GM21526 (cell line): ENCODE results near the gene SYN1.

Experiments used
- ATAC-seq: cut with Tn5 transposase; IDR thresholded peaks from one replicate; pipeline ENCODE4 v1.9.1; 2021; ENCODE audit warnings: moderate library complexity; ENCODE audit not compliant: unreplicated experiment, low FRiP score

Gene SYN1

DNA sequence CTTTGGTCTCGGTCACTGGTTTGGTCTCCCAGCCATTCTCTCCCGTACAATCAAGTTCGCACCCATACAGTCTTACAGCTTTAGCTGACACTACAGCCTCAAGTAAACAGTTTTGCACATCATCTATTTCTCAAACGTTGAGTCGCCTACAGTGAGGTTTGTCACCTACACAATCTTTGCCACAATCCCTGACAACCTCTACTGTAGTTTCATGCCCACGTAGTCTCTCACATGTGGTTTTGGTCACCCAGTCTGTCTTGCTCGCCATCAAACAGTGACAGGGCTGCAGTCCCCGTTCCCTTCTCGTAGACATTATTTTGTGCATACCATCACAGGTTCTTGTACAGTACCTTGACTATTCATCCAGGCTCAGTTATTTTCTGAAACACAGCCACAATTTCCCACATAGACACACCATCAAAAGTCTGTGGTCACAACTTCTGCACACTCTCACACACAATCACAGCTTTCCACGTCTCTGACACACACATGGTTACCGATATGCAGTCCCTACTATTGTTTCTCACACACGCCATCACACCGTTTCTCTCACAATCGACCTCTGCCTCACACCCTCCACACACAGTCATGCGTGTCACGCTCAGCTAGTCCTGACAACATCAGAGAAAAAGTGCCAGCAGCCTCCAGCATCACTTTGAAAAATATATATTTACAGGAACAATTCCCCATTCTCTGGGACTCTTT lies 15.4 kb upstream of the SYN1 start:
- no peak for ATAC-seq

DNA sequence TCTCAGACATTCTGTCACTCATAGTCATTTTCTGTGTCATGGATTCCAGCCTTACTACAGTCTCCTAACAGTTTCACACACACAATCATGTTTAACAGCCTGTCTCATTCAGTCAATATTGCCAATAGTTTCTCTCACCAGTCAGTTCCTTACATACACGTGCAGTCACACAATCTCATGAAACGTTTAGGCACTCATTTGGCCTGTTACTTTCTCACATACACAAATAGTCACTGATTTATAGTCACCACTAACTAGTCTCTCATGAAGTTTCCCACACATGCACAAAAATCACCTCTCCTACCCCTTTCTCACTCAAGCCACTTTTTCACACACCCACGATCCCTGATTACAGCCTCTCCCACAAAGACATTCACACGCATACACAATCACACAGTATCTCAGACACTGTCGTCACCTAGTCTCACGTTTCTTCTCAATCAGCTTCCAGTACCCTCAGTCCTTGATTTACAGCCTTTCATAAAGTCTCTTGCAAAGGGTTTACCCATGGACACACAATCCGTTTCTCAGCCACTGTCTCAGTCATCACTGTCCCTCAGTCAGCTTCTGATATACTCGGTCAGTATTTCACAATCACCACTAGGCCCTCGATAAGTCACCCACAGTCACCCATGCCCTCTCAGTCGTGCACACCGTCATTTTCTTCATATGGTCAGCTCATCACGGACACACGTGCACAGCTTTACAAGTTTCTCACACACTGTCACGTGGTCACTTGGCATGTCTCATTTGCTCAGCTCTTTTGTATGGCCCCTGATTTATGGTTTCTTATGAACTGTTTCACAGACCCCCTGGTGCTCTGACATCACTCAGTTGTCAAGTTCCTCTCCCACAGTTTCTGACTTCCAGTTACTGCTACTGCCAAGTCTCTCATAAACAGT lies 14.3 kb upstream of the SYN1 start:
- no peak for ATAC-seq

DNA sequence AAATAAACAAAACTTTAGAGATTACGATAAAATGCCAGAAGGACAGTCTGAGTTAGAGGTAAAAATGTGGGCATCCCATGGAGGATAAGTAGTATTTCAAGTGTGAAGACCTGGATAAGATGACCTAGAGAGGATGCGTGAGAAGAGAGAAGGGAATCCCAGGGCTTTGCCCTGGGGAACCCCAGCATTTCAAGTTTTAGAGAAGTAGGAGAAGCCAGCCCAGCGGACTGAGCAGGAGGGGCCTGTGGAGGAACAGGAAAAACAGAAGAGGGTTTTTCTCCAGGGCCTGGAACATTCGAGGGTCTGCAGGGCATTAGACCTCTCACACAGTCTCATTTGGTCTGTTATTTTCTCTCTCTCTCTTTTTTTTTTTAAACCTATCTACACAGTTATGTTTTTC lies 13.0 kb upstream of the SYN1 start:
- ATAC-seq, result no peak

DNA sequence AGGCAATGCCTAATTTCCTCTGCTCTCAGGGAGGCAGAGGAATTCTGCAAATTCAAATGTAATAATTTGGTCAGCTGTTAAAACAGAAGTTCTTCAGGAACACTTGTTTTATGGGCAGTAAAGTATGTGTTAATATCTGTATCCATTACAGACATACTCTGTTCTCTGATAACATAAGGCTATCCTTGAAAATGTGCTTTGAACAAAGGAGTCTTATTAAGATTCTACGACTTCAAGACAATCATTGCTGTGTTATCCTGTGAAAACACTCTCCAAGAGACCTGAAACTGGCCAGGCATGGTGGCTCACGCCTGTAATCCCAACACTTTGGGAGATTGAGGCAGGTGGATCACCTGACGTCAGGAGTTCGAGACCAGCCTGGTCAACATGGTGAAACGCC lies 12.0 kb upstream of the SYN1 start:
- no peak for ATAC-seq

DNA sequence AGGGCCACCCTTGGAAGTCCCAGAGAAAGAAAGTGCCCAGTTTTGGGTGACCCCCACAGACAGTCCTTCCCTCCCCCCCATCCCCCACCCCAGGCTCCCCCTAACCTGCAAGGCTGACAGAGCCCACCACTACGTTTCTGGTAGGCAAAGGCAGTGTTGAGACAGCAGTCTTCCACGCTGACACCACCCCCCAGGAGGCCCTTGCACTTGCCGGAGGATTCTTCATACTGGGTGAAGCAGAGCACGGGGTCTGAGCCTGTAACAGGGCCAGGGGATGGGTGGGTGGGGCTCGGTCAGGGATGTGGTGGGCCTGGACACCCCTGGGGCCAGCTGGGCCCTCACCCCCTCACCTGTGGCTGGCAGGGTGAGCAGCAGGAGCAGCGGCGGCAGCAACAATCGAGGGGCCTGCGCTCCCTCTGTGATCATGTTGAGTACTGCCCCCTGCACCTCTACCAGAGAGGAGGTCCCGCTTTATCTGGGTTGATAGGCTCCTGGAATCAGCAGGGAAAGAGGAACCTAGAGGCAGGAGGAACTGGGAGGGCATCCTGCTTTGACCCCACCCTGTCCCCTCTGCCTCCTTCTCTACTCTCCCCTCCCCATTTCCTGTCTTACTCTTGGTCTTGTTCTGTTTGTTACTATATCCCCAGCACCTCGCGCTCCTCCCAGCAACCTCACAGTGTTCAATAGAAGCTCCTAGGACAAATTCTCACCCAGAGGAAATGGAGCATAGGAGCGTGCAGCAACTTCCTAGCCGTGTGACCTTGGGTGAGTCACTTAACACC lies 10.0 kb upstream of the SYN1 start, which contains the start of gene CFP:
TSS of gene CFP (minus strand) at position 512 of the 782 bp plus-strand sequence. CDS start at position 426, 86 bp downstream.
- no peak for ATAC-seq

DNA sequence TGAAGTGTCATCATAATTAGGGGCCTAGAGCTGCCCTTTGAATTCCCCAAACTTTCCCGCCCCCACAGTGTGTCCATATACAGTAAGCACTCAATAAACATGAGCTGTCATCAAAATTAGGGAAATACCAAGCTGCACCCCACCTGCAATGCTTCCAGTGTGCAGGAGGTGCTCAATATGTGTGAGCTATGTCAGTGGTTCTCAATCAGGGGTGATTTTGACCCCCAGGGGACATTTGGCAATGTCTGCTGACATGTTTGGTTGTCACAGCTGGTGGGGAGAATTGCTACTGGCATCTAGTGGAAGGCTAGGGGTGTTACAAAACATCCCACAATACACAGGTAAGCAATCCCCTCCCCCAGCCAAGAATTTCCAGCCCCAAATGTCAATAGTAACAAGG lies 9.3 kb upstream of the SYN1 start:
- ATAC-seq, result no peak

DNA sequence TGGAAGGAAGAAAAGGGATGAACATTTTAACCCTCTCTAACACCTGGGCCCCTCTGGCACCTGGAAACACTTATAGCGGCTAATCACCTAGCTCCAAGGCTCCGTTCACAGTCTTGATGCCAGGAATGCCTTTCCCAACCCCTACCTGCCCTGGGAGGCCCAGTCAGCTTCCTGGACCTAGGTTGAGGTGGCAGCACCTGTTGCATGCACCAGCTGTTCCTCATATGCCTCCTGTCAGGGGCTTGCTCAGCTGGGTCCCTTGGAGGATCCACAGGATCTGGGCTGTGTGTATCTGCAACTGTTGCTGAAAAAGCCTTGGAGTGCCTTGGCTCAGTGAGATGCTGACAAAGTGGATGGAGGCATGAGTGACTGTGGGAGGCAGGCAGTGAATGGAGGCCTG lies 5.7 kb upstream of the SYN1 start:
- no peak for ATAC-seq

DNA sequence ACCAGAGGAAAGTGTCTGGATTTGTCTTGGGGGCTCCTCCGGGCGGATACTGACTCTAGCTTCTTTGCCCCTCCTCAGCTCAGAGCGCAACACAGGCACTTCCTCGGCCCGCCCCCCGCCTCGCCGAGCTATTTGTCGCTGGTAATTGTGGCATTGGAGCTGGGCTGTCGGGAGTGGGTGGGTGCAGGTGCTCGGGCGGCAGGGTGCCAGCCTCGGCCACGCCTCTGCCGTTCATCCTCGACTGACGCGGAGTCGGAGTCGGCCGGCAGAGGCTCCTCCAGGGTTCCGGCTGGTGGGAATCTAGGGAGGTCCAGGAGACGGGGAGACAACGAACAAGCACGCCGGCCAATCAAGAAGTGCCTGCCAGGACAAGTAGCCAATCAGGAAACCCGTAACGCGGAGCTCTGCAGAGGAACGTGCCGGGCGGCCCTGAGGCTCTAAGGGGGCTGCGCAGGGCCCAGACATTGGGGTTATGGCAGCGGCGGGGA lies 3.9 kb upstream of the SYN1 start:
- no peak for ATAC-seq

DNA sequence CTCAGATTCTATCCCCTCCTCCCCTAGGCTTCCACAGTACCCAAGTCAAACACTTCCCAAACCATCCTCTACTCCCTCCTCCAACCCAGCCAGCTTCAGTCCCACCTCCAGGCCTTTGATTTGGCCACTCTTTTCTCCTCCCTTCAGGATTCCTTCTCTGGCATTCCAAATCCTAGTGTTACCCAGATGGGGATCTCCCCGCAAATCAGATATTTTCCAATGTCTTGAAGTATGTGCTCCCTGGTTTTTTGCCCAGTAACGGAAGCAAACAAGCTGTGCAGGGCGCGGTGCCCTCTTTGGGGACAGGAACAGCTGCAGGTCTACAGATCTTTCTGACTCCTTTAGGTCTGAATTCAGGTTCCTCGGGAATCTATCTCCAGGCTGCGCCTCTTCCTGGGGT lies 2.2 kb upstream of the SYN1 start:
- ATAC-seq, result no peak

DNA sequence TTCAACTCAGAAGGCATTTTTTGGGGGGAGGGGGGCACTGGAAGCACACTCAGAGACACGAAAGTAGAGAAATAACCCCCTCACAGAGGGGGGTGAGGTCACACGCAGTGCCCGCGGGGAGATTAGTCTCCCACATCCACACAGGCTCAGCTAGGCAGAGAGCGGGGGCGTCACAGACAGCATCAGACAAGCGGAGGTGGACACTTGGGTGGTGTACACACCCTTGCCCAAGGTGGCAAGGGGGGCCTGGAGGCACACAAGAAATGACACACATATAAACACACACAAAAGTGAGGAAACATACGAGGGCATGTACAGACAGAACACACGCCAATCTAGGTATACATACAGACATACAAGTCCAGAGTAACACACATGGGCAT lies 637 bp upstream of the SYN1 start:
- no peak for ATAC-seq

DNA sequence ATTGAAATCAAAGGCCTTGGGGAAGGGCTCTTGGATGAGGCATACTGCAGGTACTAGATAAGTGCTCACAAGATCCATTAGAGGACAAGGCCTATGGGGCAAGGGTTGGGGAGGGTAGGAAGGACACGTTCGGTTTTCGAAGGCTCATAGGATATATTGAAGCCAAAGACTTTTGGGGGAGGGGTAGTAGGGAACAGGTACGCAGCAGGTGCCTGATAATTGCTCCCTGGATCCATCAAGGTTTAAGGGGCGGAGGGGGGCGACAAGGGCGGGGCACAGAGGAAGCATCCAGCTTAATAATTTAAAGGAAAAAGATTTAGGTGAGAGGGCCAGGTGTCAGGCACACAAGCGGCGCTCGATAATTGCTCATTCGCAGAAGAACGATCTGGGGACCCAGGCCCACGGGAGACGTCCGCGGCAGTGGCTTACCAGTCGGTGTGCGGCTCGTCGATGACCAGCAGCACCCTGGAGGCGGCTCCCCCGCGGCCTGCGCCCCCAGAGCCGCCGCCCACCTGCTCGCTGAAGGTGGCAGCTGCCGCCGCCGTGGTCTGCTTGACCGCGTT lies 653 bp downstream of the SYN1 start:
- no peak for ATAC-seq

DNA sequence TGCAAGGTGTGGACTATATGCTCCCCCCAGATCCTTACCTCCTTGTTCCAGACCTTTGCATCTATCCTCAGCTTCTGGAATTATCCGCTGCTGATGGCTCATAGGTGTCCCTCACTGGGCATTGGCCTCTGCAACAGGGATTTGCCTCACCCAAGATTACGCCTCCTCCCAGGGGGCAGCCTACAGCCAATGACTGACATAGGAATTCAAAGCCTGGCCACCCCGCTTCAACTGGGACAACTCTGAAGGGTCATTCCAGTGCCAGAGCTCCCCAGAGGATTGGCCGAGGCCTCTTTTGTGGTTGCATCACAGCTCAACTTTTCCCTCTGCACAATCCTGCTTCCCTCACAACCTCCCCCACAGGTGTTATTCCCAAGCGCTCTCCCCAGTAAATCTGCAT lies 5.0 kb downstream of the SYN1 start:
- no peak for ATAC-seq

DNA sequence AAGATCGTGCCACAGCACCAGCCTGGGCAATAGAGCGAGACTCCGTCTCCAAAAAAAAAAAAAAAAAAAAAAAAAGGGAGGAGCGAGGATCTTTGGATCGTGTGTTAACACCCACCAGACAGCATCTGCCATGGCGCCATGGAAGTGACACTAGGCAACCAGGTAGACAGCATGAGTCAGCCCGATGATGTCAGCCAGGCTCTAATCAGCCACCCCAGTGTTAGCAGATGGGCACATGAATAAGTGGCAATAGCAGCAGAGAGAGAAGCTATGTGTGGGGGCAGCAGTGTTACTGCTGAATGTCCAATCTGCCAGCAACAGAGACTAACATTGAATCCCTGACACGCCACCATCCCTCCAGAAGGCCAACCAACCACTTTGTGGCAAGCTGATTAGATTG lies 6.6 kb downstream of the SYN1 start:
- ATAC-seq, result no peak

DNA sequence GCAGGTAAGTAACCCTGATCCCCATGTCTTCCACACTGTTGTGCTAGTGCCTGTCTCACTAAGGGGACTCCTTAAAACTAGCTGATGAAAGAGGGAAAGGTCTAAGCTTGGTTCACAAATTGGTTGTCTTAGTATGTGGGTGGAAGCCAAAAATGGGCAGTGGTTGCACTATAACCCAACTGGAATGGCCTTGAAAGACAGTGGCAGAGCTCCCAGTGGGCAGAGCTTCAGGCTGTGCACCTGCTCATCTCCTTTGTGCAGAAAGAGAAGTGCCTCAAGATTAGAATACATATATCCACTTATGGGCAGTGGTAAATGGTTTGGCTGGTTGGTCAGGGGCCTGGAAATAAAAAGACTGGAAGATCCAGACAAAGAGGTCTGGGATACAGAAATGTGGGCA lies 7.2 kb downstream of the SYN1 start:
- no peak for ATAC-seq

DNA sequence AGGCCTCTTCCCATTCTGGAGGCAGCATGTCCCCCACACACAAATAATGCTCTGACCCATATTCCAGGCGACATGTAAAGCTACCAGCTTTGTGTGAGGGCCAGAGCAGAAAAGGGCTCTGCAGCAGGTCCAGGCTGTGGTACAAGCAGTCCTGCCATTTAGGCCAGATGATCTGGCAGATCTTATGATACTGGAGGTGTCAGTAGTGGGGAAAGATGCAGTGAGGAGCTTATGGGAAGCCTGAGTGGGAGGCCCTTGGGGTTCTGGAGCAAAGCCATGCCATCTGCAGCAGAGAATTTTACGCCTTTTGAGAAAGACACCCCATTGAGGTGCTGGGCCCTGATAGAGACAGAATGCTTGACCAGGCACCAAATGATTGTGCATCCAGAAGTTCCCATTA lies 7.7 kb downstream of the SYN1 start:
- ATAC-seq, result no peak

DNA sequence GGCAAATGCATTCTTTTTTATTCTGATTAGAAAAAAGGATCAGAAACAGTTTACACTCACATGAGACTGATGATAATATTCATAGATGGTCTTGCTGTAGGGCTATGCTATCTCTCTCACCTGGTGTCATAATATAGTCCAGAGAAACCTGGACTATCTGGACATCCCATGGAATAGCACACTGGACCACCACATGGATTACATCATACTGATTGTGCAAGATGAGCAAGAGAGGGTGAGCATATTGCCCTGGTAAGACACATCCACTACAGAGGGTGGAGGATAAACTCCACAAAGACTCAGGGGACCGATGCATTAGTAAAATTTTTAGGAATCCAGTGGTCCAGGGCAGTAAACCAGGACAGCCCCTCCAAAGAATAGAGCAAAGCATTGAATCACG lies 8.2 kb downstream of the SYN1 start:
- no peak for ATAC-seq

DNA sequence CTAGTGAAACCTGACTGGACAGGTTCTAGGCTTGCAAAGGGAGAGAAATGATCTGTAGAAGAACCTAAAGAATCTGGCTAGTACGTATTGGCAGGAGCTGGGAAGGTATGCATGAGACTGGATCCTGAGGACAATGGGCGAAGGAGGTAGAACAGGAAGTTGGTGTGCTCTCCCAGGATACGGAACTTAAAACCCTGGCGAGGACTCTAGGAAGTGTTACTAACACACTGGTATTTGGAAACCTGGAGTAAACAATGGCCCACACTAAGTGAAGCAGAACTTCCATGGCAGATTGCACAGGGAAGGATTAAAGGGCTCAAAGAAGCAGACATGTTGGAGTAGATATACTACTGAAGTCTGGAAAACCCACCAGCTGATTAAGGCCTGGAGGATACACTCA lies 9.1 kb downstream of the SYN1 start:
- no peak for ATAC-seq

DNA sequence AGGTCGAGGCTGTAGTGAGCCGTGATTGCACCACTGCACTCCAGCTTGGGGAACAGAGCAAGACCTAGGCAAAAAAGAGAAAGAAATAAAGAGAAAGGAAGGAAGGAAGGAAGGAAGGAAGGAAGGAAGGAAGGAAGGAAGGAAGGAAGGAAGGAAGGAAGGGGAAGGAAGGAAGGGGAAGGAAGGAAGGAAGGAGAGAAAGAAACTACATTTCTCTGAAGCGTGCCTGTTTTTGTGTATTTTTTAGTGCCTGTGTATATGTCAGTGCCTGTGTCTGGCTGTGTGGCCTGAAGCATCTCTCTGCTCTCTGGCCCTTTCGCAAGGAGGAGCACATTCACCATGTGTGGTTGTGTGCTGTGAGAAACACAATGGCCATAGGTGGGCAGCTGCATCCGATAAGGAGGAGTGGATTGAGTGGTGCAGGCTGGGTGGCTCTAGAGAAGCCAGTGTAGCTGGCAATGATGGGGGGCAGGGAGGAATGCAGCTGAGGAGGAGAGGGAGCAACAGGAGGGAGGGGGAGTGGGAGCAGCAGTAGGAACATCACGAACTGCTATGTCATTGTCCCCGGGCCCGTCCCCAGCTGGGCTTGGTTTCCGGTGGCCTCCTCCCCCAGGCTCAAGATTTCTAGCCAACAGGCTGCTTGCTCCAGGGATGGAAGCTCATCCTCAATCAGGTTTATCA lies 11.4 kb downstream of the SYN1 start:
- ATAC-seq, result no peak

DNA sequence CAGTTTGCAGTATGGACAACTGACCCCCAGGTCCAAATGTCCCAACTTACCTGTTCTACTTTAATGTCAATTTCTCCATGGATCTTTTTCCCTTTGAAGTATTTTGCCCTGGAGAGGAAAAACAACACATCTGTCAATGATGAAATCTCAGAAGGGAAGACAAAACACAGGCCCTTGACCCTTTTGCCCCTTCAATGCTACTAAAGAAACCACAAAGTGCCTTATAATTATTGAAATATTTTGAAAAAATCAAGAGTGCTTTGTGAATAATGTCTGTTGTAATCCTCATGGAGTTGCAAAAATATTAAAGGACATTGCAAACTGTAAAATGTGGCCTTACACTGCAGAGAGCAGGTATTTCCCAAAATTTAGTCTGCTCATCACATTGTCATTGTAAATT lies 12.6 kb downstream of the SYN1 start:
- ATAC-seq, result no peak

DNA sequence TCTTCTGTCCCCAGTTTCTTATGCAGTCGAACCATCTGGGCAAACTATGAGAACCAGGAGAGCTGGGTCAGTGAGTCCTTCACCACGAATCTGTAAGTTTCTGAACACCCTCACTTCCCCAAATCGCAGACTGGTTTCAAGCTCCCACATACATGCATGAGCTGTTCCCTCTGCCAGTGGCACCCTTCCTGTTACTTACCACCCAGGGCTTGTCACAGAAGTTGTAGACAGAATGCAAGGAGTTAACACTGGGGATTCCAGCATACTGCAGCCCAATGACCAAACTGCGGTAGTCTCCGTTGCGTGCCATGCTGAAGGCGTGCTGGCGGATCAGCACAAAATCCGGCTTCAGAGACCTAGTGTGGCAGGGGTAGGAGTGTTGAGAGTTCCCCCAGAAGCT lies 14.6 kb downstream of the SYN1 start:
- no peak for ATAC-seq
